ENCODE data around the gene EYA4. TPM values are rescaled to one million over a fixed set of nuclear protein-coding genes. Genes with fewer than 3 reads are reported as not detected.

Gene EYA4
- total and polyA plus RNA-seq, 4 experiments from 2014 or later = not detected

DNA sequence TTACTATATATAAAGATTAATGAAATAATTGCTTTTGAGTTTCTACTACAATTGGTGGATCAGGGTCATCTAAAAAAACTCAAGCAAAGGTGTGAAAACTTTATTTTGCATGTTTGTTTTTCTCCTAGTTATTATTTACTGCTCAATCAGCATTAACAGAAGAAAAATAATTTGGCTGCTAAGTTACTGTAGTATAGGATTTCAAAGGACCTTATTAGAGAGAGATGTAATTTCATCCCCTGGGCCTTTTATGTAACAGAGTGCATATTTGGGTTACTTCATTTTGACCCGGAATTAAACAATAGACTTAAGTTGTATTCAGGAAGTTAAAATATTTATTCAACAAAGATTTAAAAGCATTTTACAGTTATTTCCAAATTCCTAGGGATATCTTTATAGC lies 49.8 kb downstream of the EYA4 start:
- Histone ChIP-seq H3K4me1 (ENCODE audit: insufficient read depth, low read length) (no peaks in the 10 kb centered on the region), H3K27me3 (ENCODE audit: insufficient read depth, low read length) (no peaks in the 10 kb centered on the region), H3K27ac (ENCODE audit: low read depth, low read length) (no peak overlapping the region), H3K4me3 (ENCODE audit: low read length in 2 of 2) (no peak overlapping the region), H3K9me3 (ENCODE audit: control insufficient read depth in 1 of 2, low read length in 2 of 2) (no peaks in the 10 kb centered on the region), H3K36me3 (ENCODE audit: insufficient read depth, low read length) (no peaks in the 10 kb centered on the region)
- Mint-ChIP-seq H3K36me3 (no peaks in the 10 kb centered on the region), H3K4me3 (no peak overlapping the region), H3K4me1 (no peaks in the 10 kb centered on the region), H3K27me3 (no peaks in the 10 kb centered on the region), H3K9me3 (peaks cover 0 to 3% (median 0%) of the 10 kb centered on the region in 8 donors), H3K27ac (no peak overlapping the region)
- no peak for DNase-seq
- intact Hi-C loops (cut with micrococcal nuclease) = no loop called here
- ChIA-PET POLR2A (ENCODE audit: partially characterized antibody) (no interaction called here), CTCF (ENCODE audit: partially characterized antibody) (no interaction called here)

GRCh38 chr6:133291671-133292070 lies 50.5 kb downstream of the EYA4 start:
- Histone ChIP-seq H3K27me3 (ENCODE audit: insufficient read depth, low read length) (no peaks in the 10 kb centered on the region), H3K4me1 (ENCODE audit: insufficient read depth, low read length) (no peaks in the 10 kb centered on the region), H3K9me3 (ENCODE audit: control insufficient read depth in 1 of 2, low read length in 2 of 2) (no peaks in the 10 kb centered on the region), H3K27ac (ENCODE audit: low read depth, low read length) (no peak overlapping the region), H3K4me3 (ENCODE audit: low read length in 2 of 2) (no peak overlapping the region), H3K36me3 (ENCODE audit: insufficient read depth, low read length) (no peaks in the 10 kb centered on the region)
- no peaks in the 10 kb centered on the region for H3K4me1 Mint-ChIP-seq
- H3K36me3 Mint-ChIP-seq = no peaks in the 10 kb centered on the region
- H3K4me3 Mint-ChIP-seq = no peak overlapping the region
- ChIA-PET POLR2A (ENCODE audit: partially characterized antibody) (no interaction called here), CTCF (ENCODE audit: partially characterized antibody) (no interaction called here)
- peaks cover 0 to 3% (median 0%) of the 10 kb centered on the region in 8 donors for H3K9me3 Mint-ChIP-seq
- no peaks in the 10 kb centered on the region for H3K27me3 Mint-ChIP-seq
- no peak for DNase-seq
- no peak overlapping the region for H3K27ac Mint-ChIP-seq
- intact Hi-C loops (cut with micrococcal nuclease) = no loop called here

DNA sequence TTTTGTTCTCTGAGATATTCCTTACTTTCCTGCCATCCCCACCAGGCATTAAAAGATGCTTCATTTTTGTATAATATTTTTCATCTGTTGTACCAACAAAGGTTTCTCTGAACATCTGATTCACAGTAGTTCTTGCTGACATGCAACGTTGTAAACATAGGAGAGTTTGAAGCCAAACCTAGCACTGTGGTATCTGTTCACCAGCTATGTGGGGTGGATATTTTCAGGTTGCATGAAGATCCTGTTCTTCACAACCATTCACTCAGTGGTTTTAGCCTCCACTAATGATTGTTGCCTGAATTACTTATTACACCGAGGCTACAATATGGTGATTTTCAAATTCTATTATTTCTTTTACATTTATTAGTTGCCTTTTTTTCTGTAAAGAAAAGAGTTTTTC lies 56.5 kb downstream of the EYA4 start:
- no peaks in the 10 kb centered on the region for H3K36me3 Mint-ChIP-seq
- H3K27me3 ChIP-seq (ENCODE audit: insufficient read depth, low read length) = no peaks in the 10 kb centered on the region
- no peaks in the 10 kb centered on the region for H3K9me3 ChIP-seq (ENCODE audit: control insufficient read depth in 1 of 2, low read length in 2 of 2)
- no peak overlapping the region for H3K27ac Mint-ChIP-seq
- H3K4me1 ChIP-seq (ENCODE audit: insufficient read depth, low read length) = no peaks in the 10 kb centered on the region
- no peak overlapping the region for H3K4me3 ChIP-seq (ENCODE audit: low read length in 2 of 2)
- no peak for DNase-seq
- peaks cover 0 to 2% (median 0%) of the 10 kb centered on the region in 8 donors for H3K9me3 Mint-ChIP-seq
- ChIA-PET CTCF (ENCODE audit: partially characterized antibody) (interaction anchor here (1.5 kb wide), 1 partner anchor 98 kb away, joined by 3 read pairs; no protein-coding TSS in a partner anchor), POLR2A (ENCODE audit: partially characterized antibody) (no interaction called here)
- no peaks in the 10 kb centered on the region for H3K27me3 Mint-ChIP-seq
- no peak overlapping the region for H3K27ac ChIP-seq (ENCODE audit: low read depth, low read length)
- H3K4me3 Mint-ChIP-seq = no peak overlapping the region
- no peaks in the 10 kb centered on the region for H3K4me1 Mint-ChIP-seq
- intact Hi-C loops (cut with micrococcal nuclease) = no loop called here
- no peaks in the 10 kb centered on the region for H3K36me3 ChIP-seq (ENCODE audit: insufficient read depth, low read length)

GRCh38 chr6:133298335-133298734 lies 57.2 kb downstream of the EYA4 start:
- Mint-ChIP-seq H3K4me3 (no peak overlapping the region), H3K4me1 (no peaks in the 10 kb centered on the region), H3K27me3 (no peaks in the 10 kb centered on the region), H3K9me3 (peaks cover 0 to 2% (median 0%) of the 10 kb centered on the region in 8 donors), H3K36me3 (no peaks in the 10 kb centered on the region), H3K27ac (no peak overlapping the region)
- Histone ChIP-seq H3K27me3 (ENCODE audit: insufficient read depth, low read length) (no peaks in the 10 kb centered on the region), H3K9me3 (ENCODE audit: control insufficient read depth in 1 of 2, low read length in 2 of 2) (no peaks in the 10 kb centered on the region), H3K27ac (ENCODE audit: low read depth, low read length) (no peak overlapping the region), H3K36me3 (ENCODE audit: insufficient read depth, low read length) (no peaks in the 10 kb centered on the region), H3K4me1 (ENCODE audit: insufficient read depth, low read length) (no peaks in the 10 kb centered on the region), H3K4me3 (ENCODE audit: low read length in 2 of 2) (no peak overlapping the region)
- ChIA-PET CTCF (ENCODE audit: partially characterized antibody) (no interaction called here), POLR2A (ENCODE audit: partially characterized antibody) (no interaction called here)
- intact Hi-C loops (cut with micrococcal nuclease) = no loop called here
- DNase-seq = no peak

DNA sequence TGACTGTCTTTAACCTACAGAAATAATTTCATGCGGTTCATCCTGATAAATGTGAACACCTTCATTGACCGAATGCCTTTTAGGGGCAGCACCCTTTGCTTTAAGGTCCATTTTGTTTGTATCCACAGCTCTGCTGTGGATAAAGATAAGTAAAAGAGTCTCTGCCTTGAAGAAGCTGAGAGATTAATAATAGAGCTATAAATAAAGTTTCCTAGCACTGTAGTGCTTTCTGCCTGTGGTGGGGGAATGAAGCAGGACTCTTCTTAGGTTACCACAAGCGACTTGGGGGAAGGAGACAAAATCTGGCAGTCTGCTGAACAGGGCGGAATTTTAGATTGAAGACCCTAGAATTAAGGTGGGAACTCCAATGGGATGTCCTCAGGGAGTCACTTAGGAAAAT lies 57.6 kb downstream of the EYA4 start:
- CTCF ChIA-PET (ENCODE audit: partially characterized antibody) = no interaction called here

DNA sequence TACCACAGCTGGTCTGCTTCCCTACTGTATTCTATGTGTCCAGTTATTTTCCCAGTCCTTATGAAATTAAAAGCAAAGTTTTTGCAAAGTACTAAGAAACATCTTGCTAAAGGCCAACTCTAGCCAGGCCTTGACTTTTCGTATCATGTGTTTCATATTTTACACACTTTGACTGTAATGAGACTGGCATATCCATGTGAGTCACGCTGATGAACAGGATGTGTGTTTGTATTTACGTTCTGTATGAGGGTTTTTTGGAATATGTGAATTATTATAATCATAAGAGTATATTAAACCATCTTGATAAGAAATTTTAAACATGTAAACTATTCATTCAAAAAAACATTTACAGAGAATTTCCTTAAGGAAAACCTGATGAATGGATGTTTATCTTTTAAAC lies 59.7 kb downstream of the EYA4 start:
- ChIA-PET POLR2A (ENCODE audit: partially characterized antibody) (no interaction called here), CTCF (ENCODE audit: partially characterized antibody) (no interaction called here)
- H3K36me3 Mint-ChIP-seq = no peaks in the 10 kb centered on the region
- no peak overlapping the region for H3K27ac Mint-ChIP-seq
- H3K9me3 Mint-ChIP-seq = peaks cover 0 to 2% (median 0%) of the 10 kb centered on the region in 8 donors
- H3K36me3 ChIP-seq (ENCODE audit: insufficient read depth, low read length) = no peaks in the 10 kb centered on the region
- no peak overlapping the region for H3K4me3 ChIP-seq (ENCODE audit: low read length in 2 of 2)
- no peaks in the 10 kb centered on the region for H3K9me3 ChIP-seq (ENCODE audit: control insufficient read depth in 1 of 2, low read length in 2 of 2)
- H3K27me3 Mint-ChIP-seq = no peaks in the 10 kb centered on the region
- no peak for DNase-seq
- no peaks in the 10 kb centered on the region for H3K4me1 ChIP-seq (ENCODE audit: insufficient read depth, low read length)
- no peaks in the 10 kb centered on the region for H3K27me3 ChIP-seq (ENCODE audit: insufficient read depth, low read length)
- no peak overlapping the region for H3K27ac ChIP-seq (ENCODE audit: low read depth, low read length)
- no peaks in the 10 kb centered on the region for H3K4me1 Mint-ChIP-seq
- intact Hi-C loops (cut with micrococcal nuclease) = no loop called here
- no peak overlapping the region for H3K4me3 Mint-ChIP-seq

More for the DNA sequence above, 57.6 kb downstream of the EYA4 start:
- H3K9me3 ChIP-seq (ENCODE audit: control insufficient read depth in 1 of 2, low read length in 2 of 2) = no peaks in the 10 kb centered on the region
- H3K4me3 ChIP-seq (ENCODE audit: low read length in 2 of 2) = no peak overlapping the region
- H3K27me3 ChIP-seq (ENCODE audit: insufficient read depth, low read length) = no peaks in the 10 kb centered on the region
- Mint-ChIP-seq H3K4me3 (no peak overlapping the region), H3K36me3 (no peaks in the 10 kb centered on the region), H3K4me1 (no peaks in the 10 kb centered on the region), H3K27me3 (no peaks in the 10 kb centered on the region), H3K9me3 (peaks cover 0 to 2% (median 0%) of the 10 kb centered on the region in 8 donors), H3K27ac (no peak overlapping the region)
- intact Hi-C loops (cut with micrococcal nuclease) = no loop called here
- no peaks in the 10 kb centered on the region for H3K4me1 ChIP-seq (ENCODE audit: insufficient read depth, low read length)
- no peak overlapping the region for H3K27ac ChIP-seq (ENCODE audit: low read depth, low read length)
- POLR2A ChIA-PET (ENCODE audit: partially characterized antibody) = no interaction called here
- DNase-seq = no peak
- no peaks in the 10 kb centered on the region for H3K36me3 ChIP-seq (ENCODE audit: insufficient read depth, low read length)

DNA sequence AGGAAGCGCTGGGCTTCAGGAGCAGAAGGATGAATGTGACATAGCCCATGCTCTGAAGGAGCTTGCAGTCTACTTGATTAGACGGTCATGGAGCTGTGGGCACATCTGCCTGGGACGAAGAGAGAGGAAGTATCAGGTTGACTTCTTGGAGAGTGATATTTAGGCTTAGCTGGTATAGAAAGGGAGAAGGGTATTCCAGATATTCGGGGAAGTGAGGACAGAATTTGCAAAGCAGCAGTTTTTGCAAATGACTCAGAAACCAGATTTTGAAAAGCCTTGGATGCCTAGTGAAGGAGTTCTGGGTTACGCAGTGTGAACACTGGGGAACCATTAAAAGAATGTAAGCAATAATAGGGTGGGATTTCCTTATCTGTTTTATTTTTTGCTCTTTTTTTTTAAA lies 60.7 kb downstream of the EYA4 start:
- H3K27ac Mint-ChIP-seq = no peak overlapping the region
- Histone ChIP-seq H3K27ac (ENCODE audit: low read depth, low read length) (no peak overlapping the region), H3K27me3 (ENCODE audit: insufficient read depth, low read length) (no peaks in the 10 kb centered on the region), H3K4me1 (ENCODE audit: insufficient read depth, low read length) (no peaks in the 10 kb centered on the region), H3K9me3 (ENCODE audit: control insufficient read depth in 1 of 2, low read length in 2 of 2) (no peaks in the 10 kb centered on the region), H3K36me3 (ENCODE audit: insufficient read depth, low read length) (no peaks in the 10 kb centered on the region), H3K4me3 (ENCODE audit: low read length in 2 of 2) (no peak overlapping the region)
- DNase-seq = no peak
- no peaks in the 10 kb centered on the region for H3K36me3 Mint-ChIP-seq
- ChIA-PET CTCF (ENCODE audit: partially characterized antibody) (no interaction called here), POLR2A (ENCODE audit: partially characterized antibody) (no interaction called here)
- no peaks in the 10 kb centered on the region for H3K27me3 Mint-ChIP-seq
- no peak overlapping the region for H3K4me3 Mint-ChIP-seq
- intact Hi-C loops (cut with micrococcal nuclease) = no loop called here
- peaks cover 0 to 1% (median 0%) of the 10 kb centered on the region in 8 donors for H3K9me3 Mint-ChIP-seq
- H3K4me1 Mint-ChIP-seq = no peaks in the 10 kb centered on the region

DNA sequence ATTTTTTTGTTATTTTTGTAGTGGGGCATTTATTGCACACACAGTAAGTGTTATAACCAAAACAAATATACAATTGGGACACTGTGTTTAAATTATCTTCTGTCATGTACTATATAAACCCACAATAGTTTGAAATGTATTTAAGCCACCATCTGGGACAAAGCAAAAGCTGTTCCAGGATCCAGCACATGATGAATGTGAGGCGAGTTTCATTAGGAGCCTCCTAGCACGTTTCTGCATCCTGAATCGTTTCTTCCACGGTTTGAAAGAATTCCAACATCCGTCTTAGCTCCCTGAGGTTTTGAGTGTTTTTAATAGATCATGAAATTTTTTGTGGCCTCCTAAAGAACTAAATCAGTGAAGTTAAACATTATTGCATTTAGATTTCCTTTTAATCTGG lies 65.8 kb downstream of the EYA4 start:
- Mint-ChIP-seq H3K27me3 (peaks cover 2 to 4% of the 10 kb centered on the region in 2 donors), H3K4me1 (no peaks in the 10 kb centered on the region), H3K27ac (no peak overlapping the region), H3K36me3 (no peaks in the 10 kb centered on the region), H3K9me3 (peaks cover 0 to 5% (median 2%) of the 10 kb centered on the region in 8 donors), H3K4me3 (no peak overlapping the region)
- Histone ChIP-seq H3K27me3 (ENCODE audit: insufficient read depth, low read length) (no peaks in the 10 kb centered on the region), H3K27ac (ENCODE audit: low read depth, low read length) (no peak overlapping the region), H3K9me3 (ENCODE audit: control insufficient read depth in 1 of 2, low read length in 2 of 2) (no peaks in the 10 kb centered on the region), H3K4me1 (ENCODE audit: insufficient read depth, low read length) (no peaks in the 10 kb centered on the region), H3K36me3 (ENCODE audit: insufficient read depth, low read length) (no peaks in the 10 kb centered on the region), H3K4me3 (ENCODE audit: low read length in 2 of 2) (no peak overlapping the region)
- intact Hi-C loops (cut with micrococcal nuclease) = no loop called here
- no peak for DNase-seq
- ChIA-PET CTCF (ENCODE audit: partially characterized antibody) (no interaction called here), POLR2A (ENCODE audit: partially characterized antibody) (no interaction called here)
